GM23248 (cell line): ENCODE measurements around the gene LY6G6C. TPM values are rescaled to one million over a fixed set of nuclear protein-coding genes. Genes with fewer than 3 reads are reported as not detected.

Source experiments
- DNase-seq: peaks from one replicate; pipeline ENCODE4 v3.0.0-alpha.2; 2015
- H2AFZ ChIP-seq: fragments of 200-600 bp; sonication (generic); 2 replicates; pipeline ENCODE4 v1.6.1; 2016; ENCODE audit warnings: antibody characterized with exemption
- H3F3A ChIP-seq: fragments of 200-600 bp; sonication (generic); 2 replicates; pipeline ENCODE4 v1.6.1; 2016; ENCODE audit warnings: mild to moderate bottlenecking, antibody characterized with exemption, mixed run types; ENCODE audit not compliant: insufficient read depth
- H3K27ac ChIP-seq: fragments of 200-600 bp; sonication (generic); 2 replicates; pipeline ENCODE4 v1.5.1; 2016; ENCODE audit warnings: mild to moderate bottlenecking
- H3K27me3 ChIP-seq: fragments of 200-600 bp; sonication (generic); replicated peaks from 2 replicates; pipeline ENCODE4 v1.6.1; 2016; ENCODE audit warnings: mild to moderate bottlenecking; ENCODE audit not compliant: insufficient read depth
- H3K36me3 ChIP-seq: fragments of 200-600 bp; sonication (generic); 2 replicates; pipeline ENCODE4 v1.6.1; 2016; ENCODE audit warnings: low read depth, mild to moderate bottlenecking
- H3K4me1 ChIP-seq: fragments of 200-600 bp; sonication (generic); 2 replicates; pipeline ENCODE4 v1.6.1; 2016; ENCODE audit warnings: mild to moderate bottlenecking; ENCODE audit not compliant: insufficient read depth
- H3K4me2 ChIP-seq: fragments of 200-600 bp; sonication (generic); one replicate; pipeline ENCODE4 v1.6.1; 2016; ENCODE audit warnings: mild to moderate bottlenecking; ENCODE audit not compliant: unreplicated experiment
- H3K4me3 ChIP-seq: fragments of 200-600 bp; sonication (generic); 2 replicates; pipeline ENCODE4 v1.5.1; 2016; ENCODE audit warnings: mild to moderate bottlenecking
- H3K79me2 ChIP-seq: fragments of 200-600 bp; sonication (generic); 2 replicates; pipeline ENCODE4 v1.6.1; 2016; ENCODE audit warnings: mild to moderate bottlenecking; ENCODE audit not compliant: insufficient read depth
- H3K9ac ChIP-seq: fragments of 200-600 bp; sonication (generic); 2 replicates; pipeline ENCODE4 v1.6.1; 2016; ENCODE audit warnings: mild to moderate bottlenecking
- H3K9me2 ChIP-seq: fragments of 200-600 bp; sonication (generic); 2 replicates; pipeline ENCODE4 v1.6.1; 2016; ENCODE audit warnings: mixed run types, mild to moderate bottlenecking, moderate library complexity; ENCODE audit not compliant: insufficient read depth
- H3K9me3 ChIP-seq: fragments of 200-600 bp; sonication (generic); one replicate; pipeline ENCODE4 v1.6.1; 2017; ENCODE audit warnings: low read depth
- H4K20me1 ChIP-seq: fragments of 200-600 bp; sonication (generic); 2 replicates; pipeline ENCODE4 v1.6.0; 2016; ENCODE audit not compliant: insufficient read depth
- EZH2 ChIP-seq: fragments of 200-600 bp; sonication (generic); IDR thresholded peaks from 2 replicates; pipeline ENCODE4 v1.6.1; 2018; ENCODE audit warnings: antibody characterized with exemption, mild to moderate bottlenecking; ENCODE audit not compliant: insufficient read depth, poor library complexity, severe bottlenecking
- EZH2phosphoT487 ChIP-seq: fragments of 200-600 bp; sonication (generic); IDR thresholded peaks from 2 replicates; pipeline ENCODE4 v1.6.1; 2018; ENCODE audit warnings: antibody characterized with exemption, moderate library complexity, mild to moderate bottlenecking, low read depth; ENCODE audit not compliant: insufficient read depth
- WGBS, 2 experiments: methylation state at CpG; one replicate each; pipeline ENCODE4 v1.1.6; 2015 to 2017; ENCODE audit warnings: low lambda C conversion rate in 2 of 2, low coverage in 1 of 2; ENCODE audit errors: missing lambda C conversion rate in 2 of 2; 5-methylcytosine and 5-hydroxymethylcytosine counted together
- in situ Hi-C: fragments of 300-500 bp; cut with MboI; formaldehyde crosslinking; loops from 2 replicates; pipeline ENCODE4 v1.15.0; 2020
- polyA plus RNA-seq: library from polyadenylated mRNA; unstranded; fragments of >200 nt; fragmentation: Nextera tagmentation; extraction: Ambion mirVana; gene quantifications from 2 replicates; pipeline ENCODE4 v1.2.1, GENCODE V29; 2016
- total RNA-seq: library from RNA; depleted of rRNA; stranded (reverse); fragments of >200 nt; shearing (Covaris generic); gene quantifications from 2 replicates; pipeline ENCODE4 v1.2.3, GENCODE V29; 2014

The LY6G6C gene
- total and polyA plus RNA-seq, 2 experiments from 2014 or later = not detected

- 61 to 62% methylated on average over 3 of the region's 3 CpGs for WGBS, 2 experiments
- Histone ChIP-seq H3K9ac (no peak overlapping the region), H3K4me3 (no peak overlapping the region), H3F3A (no peaks in the 10 kb centered on the region), H3K9me3 (no peaks in the 10 kb centered on the region), H4K20me1 (no peaks in the 10 kb centered on the region), H3K36me3 (peaks cover 13% of the 10 kb centered on the region; the same call in 1 of the 2 replicates), H3K4me1 (peaks cover 8% of the 10 kb centered on the region), H2AFZ (no peak overlapping the region), H3K27ac (no peak overlapping the region), H3K27me3 (no peaks in the 10 kb centered on the region), H3K4me2 (no peak overlapping the region), H3K79me2 (peaks cover 34% of the 10 kb centered on the region), H3K9me2 (no peaks in the 10 kb centered on the region)
- in situ Hi-C loops = no loop called here
- TF ChIP-seq EZH2phosphoT487 = no peak
- no peak for DNase-seq
Measured at GRCh38 chr6:31697555-31697954, 24.0 kb downstream of the LY6G6C start.

- no peaks in the 10 kb centered on the region for H3K27me3 ChIP-seq
- no peak overlapping the region for H3K4me3 ChIP-seq
- in situ Hi-C loops = no loop called here
Measured at GRCh38 chr6:31693535-31693934, 28.0 kb downstream of the LY6G6C start.

GRCh38 chr6:31692886-31693285 lies 28.7 kb downstream of the LY6G6C start:
- Histone ChIP-seq H4K20me1 (no peaks in the 10 kb centered on the region), H3K79me2 (no peaks in the 10 kb centered on the region), H3K27ac (no peak overlapping the region), H3K36me3 (peaks cover 16% of the 10 kb centered on the region; the same call in 1 of the 2 replicates), H3K4me1 (no peaks in the 10 kb centered on the region), H2AFZ (no peak overlapping the region), H3F3A (no peaks in the 10 kb centered on the region), H3K4me2 (no peak overlapping the region), H3K27me3 (no peaks in the 10 kb centered on the region), H3K9ac (no peak overlapping the region), H3K4me3 (no peak overlapping the region), H3K9me2 (no peaks in the 10 kb centered on the region), H3K9me3 (no peaks in the 10 kb centered on the region)
- DNase-seq = no peak
- 97 to 98% methylated on average over 9 of the region's 9 CpGs for WGBS, 2 experiments
- no peak for TF ChIP-seq EZH2
- no peak for TF ChIP-seq EZH2phosphoT487
- in situ Hi-C loops = no loop called here

More at GRCh38 chr6:31693535-31693934, 28.0 kb downstream of the LY6G6C start:
- Histone ChIP-seq H3K4me2 (no peak overlapping the region), H3K9me2 (no peaks in the 10 kb centered on the region), H3F3A (no peaks in the 10 kb centered on the region), H3K79me2 (no peaks in the 10 kb centered on the region), H3K4me1 (no peaks in the 10 kb centered on the region), H3K9me3 (no peaks in the 10 kb centered on the region), H3K36me3 (peaks cover 13% of the 10 kb centered on the region; the same call in 1 of the 2 replicates), H4K20me1 (no peaks in the 10 kb centered on the region), H3K27ac (no peak overlapping the region), H3K9ac (no peak overlapping the region), H2AFZ (no peak overlapping the region)
- no peak for TF ChIP-seq EZH2phosphoT487
- no peak for TF ChIP-seq EZH2
- WGBS, 2 experiments = 89 to 91% methylated on average over 6 of the region's 6 CpGs
- DNase-seq = no peak

DNA sequence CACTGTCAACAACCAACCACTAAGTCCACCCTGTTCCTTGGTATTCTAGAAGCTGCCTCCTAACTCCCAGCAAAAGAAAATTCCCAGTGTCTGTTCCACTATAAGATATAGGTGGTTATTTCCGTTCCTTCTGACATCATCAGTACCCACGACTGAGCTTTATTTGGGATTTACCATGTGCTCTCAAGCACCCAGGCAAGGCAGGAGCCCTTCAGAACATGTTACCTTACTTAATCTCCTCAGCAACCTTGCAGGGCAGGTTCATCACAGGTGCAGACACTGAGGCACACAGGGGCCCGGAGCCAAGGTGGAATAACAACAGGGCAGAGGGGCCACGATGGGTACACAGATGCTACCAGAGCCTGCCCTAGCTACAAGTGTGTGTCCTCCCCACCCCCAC lies 29.2 kb downstream of the LY6G6C start:
- H3K36me3 ChIP-seq = peaks cover 16% of the 10 kb centered on the region; the same call in 1 of the 2 replicates

More for the DNA sequence above, 29.2 kb downstream of the LY6G6C start:
- no peak overlapping the region for H3K4me2 ChIP-seq
- H3K9me2 ChIP-seq = no peaks in the 10 kb centered on the region
- no peaks in the 10 kb centered on the region for H3K27me3 ChIP-seq
- no peak for DNase-seq
- H3K9ac ChIP-seq = no peak overlapping the region
- 97 to 98% methylated on average over 4 of the region's 4 CpGs for WGBS, 2 experiments
- no peaks in the 10 kb centered on the region for H3K79me2 ChIP-seq
- no peaks in the 10 kb centered on the region for H3K9me3 ChIP-seq
- H3K4me3 ChIP-seq = no peak overlapping the region
- in situ Hi-C loops = no loop called here
- no peak overlapping the region for H2AFZ ChIP-seq
- H3K4me1 ChIP-seq = no peaks in the 10 kb centered on the region
- H4K20me1 ChIP-seq = no peaks in the 10 kb centered on the region
- H3K27ac ChIP-seq = no peak overlapping the region
- no peak for TF ChIP-seq EZH2
- TF ChIP-seq EZH2phosphoT487 = no peak
- H3F3A ChIP-seq = no peaks in the 10 kb centered on the region
